Parathyroid adenoma (tissue), 2 donors: Measurements from ENCODE around the gene CDC14A.

Source experiments
- H2AFZ ChIP-seq: fragments of 300-600 bp; sonication (generic); one replicate; pipeline ENCODE4 v1.7.0; 2017; ENCODE audit warnings: antibody characterized with exemption, mild to moderate bottlenecking
- H3K27ac ChIP-seq: fragments of 300-600 bp; sonication (generic); one replicate; pipeline ENCODE4 v1.7.0; 2017
- H3K27me3 ChIP-seq: fragments of 300-600 bp; sonication (generic); one replicate; pipeline ENCODE4 v1.7.0; 2017; ENCODE audit warnings: low read length; ENCODE audit not compliant: control insufficient read depth, insufficient read depth
- H3K36me3 ChIP-seq: fragments of 300-600 bp; sonication (generic); one replicate; pipeline ENCODE4 v1.7.0; 2017; ENCODE audit warnings: low read length; ENCODE audit not compliant: control insufficient read depth, insufficient read depth
- H3K4me1 ChIP-seq: fragments of 300-600 bp; sonication (generic); one replicate; pipeline ENCODE4 v1.7.0; 2017; ENCODE audit warnings: control low read depth
- H3K4me2 ChIP-seq: fragments of 300-600 bp; sonication (generic); one replicate; pipeline ENCODE4 v1.7.0; 2017; ENCODE audit warnings: low read length
- H3K4me3 ChIP-seq: fragments of 300-600 bp; sonication (generic); one replicate; pipeline ENCODE4 v1.7.0; 2017; ENCODE audit warnings: low read depth, low read length
- H3K79me2 ChIP-seq: fragments of 300-600 bp; sonication (generic); one replicate; pipeline ENCODE4 v1.7.0; 2017; ENCODE audit warnings: control low read depth
- H3K9ac ChIP-seq: fragments of 300-600 bp; sonication (generic); one replicate; pipeline ENCODE4 v1.7.0; 2017; ENCODE audit warnings: mild to moderate bottlenecking
- H3K9me3 ChIP-seq: fragments of 300-600 bp; sonication (generic); one replicate; pipeline ENCODE4 v1.7.0; 2017; ENCODE audit warnings: low read length; ENCODE audit not compliant: control insufficient read depth
- CTCF ChIP-seq: fragments of 300-600 bp; sonication (generic); IDR thresholded peaks from one replicate; pipeline ENCODE4 v1.7.0; 2017; ENCODE audit warnings: antibody characterized with exemption, mild to moderate bottlenecking
- donor health status: primary hyperparathyroidism.

CDC14A gene

GRCh38 chr1:100518023-100518422, 165.7 kb downstream of the CDC14A start:
- no peak overlapping the region for H3K4me2 ChIP-seq
- no peak for TF ChIP-seq CTCF
- no peaks in the 10 kb centered on the region for H3K36me3 ChIP-seq
- H3K9me3 ChIP-seq = no peaks in the 10 kb centered on the region
- no peaks in the 10 kb centered on the region for H3K79me2 ChIP-seq
- H3K4me3 ChIP-seq = no peak overlapping the region
- no peaks in the 10 kb centered on the region for H3K4me1 ChIP-seq
- H3K9ac ChIP-seq = no peak overlapping the region
- no peak overlapping the region for H3K27ac ChIP-seq
- H2AFZ ChIP-seq = no peak overlapping the region
- no peaks in the 10 kb centered on the region for H3K27me3 ChIP-seq

- no peak overlapping the region for H2AFZ ChIP-seq
- no peaks in the 10 kb centered on the region for H3K79me2 ChIP-seq
- no peak overlapping the region for H3K4me3 ChIP-seq
- no peak overlapping the region for H3K4me2 ChIP-seq
- no peaks in the 10 kb centered on the region for H3K4me1 ChIP-seq
- no peak overlapping the region for H3K27ac ChIP-seq
- H3K27me3 ChIP-seq = no peaks in the 10 kb centered on the region
- no peak overlapping the region for H3K9ac ChIP-seq
- H3K9me3 ChIP-seq = no peaks in the 10 kb centered on the region
- no peak for TF ChIP-seq CTCF
- no peaks in the 10 kb centered on the region for H3K36me3 ChIP-seq
Observed at GRCh38 chr1:100523038-100523652, 170.8 kb downstream of the CDC14A start.

- Histone ChIP-seq H3K4me3 (no peak overlapping the region), H2AFZ (no peak overlapping the region), H3K79me2 (no peaks in the 10 kb centered on the region), H3K4me2 (no peak overlapping the region), H3K36me3 (no peaks in the 10 kb centered on the region), H3K9me3 (no peaks in the 10 kb centered on the region), H3K27ac (no peak overlapping the region), H3K27me3 (no peaks in the 10 kb centered on the region), H3K9ac (no peak overlapping the region), H3K4me1 (peaks cover 6% of the 10 kb centered on the region)
- no peak for TF ChIP-seq CTCF
Observed at GRCh38 chr1:100524355-100524754, 172.0 kb downstream of the CDC14A start.

GRCh38 chr1:100526894-100527293, 174.6 kb downstream of the CDC14A start:
- Histone ChIP-seq H3K9ac (no peak overlapping the region), H3K4me2 (no peak overlapping the region), H3K79me2 (no peaks in the 10 kb centered on the region), H3K9me3 (no peaks in the 10 kb centered on the region), H2AFZ (no peak overlapping the region), H3K36me3 (no peaks in the 10 kb centered on the region), H3K27me3 (no peaks in the 10 kb centered on the region), H3K4me3 (no peak overlapping the region), H3K4me1 (peaks cover 9% of the 10 kb centered on the region), H3K27ac (no peak overlapping the region)
- no peak for TF ChIP-seq CTCF

- Histone ChIP-seq H3K79me2 (no peaks in the 10 kb centered on the region), H3K36me3 (no peaks in the 10 kb centered on the region), H3K27me3 (no peaks in the 10 kb centered on the region), H3K4me1 (peaks cover 9% of the 10 kb centered on the region), H3K4me3 (no peak overlapping the region), H3K9ac (no peak overlapping the region), H3K9me3 (no peaks in the 10 kb centered on the region), H3K4me2 (peak overlapping the region; percentile 2), H2AFZ (no peak overlapping the region), H3K27ac (peak overlapping the region; percentile 78)
- TF ChIP-seq CTCF = no peak
Observed at GRCh38 chr1:100528871-100529270, 176.6 kb downstream of the CDC14A start.
